Memory B cell (primary cell): Measurements from ENCODE around the gene PDE4B.

Experiments used
- ATAC-seq: fragments of 150-1000 bp; cut with Tn5 transposase; 2 replicates; pipeline ENCODE4 v1.10.0; 2021; ENCODE audit warnings: low read depth, mild to moderate bottlenecking, moderate library complexity
- DNase-seq, 2 donors: peaks; one replicate each; pipeline ENCODE4 v3.0.0; 2022; ENCODE audit warnings: low spot score in 2 of 2
- H3K27ac Mint-ChIP-seq: one replicate; pipeline ENCODE4 v1.8.0; 2022; ENCODE audit warnings: mild to moderate bottlenecking, moderate library complexity, mixed read lengths
- H3K27me3 Mint-ChIP-seq: one replicate; pipeline ENCODE4 v1.8.0; 2022; ENCODE audit warnings: mixed read lengths
- H3K36me3 Mint-ChIP-seq: one replicate; pipeline ENCODE4 v1.8.0; 2022; ENCODE audit warnings: mild to moderate bottlenecking, mixed read lengths
- H3K4me1 Mint-ChIP-seq: one replicate; pipeline ENCODE4 v1.8.0; 2022; ENCODE audit warnings: mixed read lengths
- H3K4me3 Mint-ChIP-seq: one replicate; pipeline ENCODE4 v1.8.0; 2022; ENCODE audit warnings: mild to moderate bottlenecking, moderate library complexity, mixed read lengths
- H3K9me3 Mint-ChIP-seq: one replicate; pipeline ENCODE4 v1.8.0; 2022; ENCODE audit warnings: mixed read lengths

Gene PDE4B

DNA sequence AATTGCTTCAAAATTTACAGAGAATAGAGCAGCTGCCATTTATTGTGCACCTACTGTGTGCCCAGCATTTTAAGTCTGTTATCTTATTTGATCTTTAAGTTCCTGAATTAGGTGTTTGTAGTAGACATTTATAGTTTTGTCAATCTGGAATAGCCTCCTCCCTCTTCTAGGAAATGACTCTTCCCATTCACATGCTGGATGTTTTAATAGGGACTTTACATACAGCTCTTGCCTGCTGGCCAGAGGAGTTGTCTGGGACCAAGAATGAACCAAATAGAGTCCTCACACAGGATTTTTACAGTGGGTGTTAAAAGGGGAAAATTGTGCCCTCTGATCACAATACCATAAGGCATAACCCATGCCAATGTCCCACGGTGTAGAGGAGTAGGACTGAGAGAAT is 367.1 kb downstream of the PDE4B start:
- no peak for ATAC-seq
- Mint-ChIP-seq H3K36me3 (no peaks in the 10 kb centered on the region), H3K27me3 (peaks cover 7% of the 10 kb centered on the region), H3K4me1 (no peaks in the 10 kb centered on the region), H3K4me3 (no peak overlapping the region), H3K9me3 (peaks cover 2% of the 10 kb centered on the region), H3K27ac (no peak overlapping the region)
- DNase-seq = no peak

DNA sequence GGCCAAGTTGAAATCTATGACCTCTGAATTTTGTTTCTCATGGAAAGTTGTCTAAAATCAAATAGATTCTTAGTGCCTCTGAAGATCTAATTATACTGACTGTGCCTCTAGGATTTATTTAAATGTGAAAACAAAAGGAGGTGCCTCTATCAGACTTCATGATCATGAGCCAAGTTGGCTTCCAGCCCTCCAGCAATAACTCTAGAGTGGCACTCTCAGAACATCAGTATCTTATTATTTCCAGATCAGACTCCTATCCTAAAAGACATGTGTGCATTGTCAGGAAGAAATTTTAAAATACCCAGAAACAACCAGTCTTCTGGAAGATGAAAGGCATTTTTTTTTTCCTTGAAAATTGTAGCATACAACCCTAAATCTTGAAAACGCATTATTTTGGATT is 368.0 kb downstream of the PDE4B start:
- H3K4me1 Mint-ChIP-seq = no peaks in the 10 kb centered on the region
- H3K27me3 Mint-ChIP-seq = peaks cover 7% of the 10 kb centered on the region
- ATAC-seq (no peak), DNase-seq (no peak)
- peaks cover 2% of the 10 kb centered on the region for H3K9me3 Mint-ChIP-seq
- H3K36me3 Mint-ChIP-seq = no peaks in the 10 kb centered on the region
- H3K4me3 Mint-ChIP-seq = no peak overlapping the region
- H3K27ac Mint-ChIP-seq = no peak overlapping the region

DNA sequence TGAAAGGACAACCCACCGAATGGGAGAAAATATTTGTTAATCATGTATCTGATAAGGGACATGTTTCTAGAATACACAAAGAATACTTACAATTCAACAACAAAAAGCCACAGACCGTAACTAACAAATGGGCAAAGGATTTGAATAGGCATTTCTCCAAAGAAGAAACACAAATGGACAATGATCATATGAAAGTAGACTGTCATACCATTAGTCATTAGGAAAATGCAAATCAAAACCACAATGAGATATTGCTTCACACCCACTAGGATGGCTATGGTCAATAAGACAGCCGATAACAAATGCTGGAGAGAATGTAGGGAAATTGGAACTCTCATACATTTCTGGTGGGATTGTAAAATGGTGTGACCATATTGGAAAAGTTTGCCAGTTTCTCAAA is 374.1 kb downstream of the PDE4B start:
- no peak overlapping the region for H3K27ac Mint-ChIP-seq
- peaks cover 10% of the 10 kb centered on the region for H3K27me3 Mint-ChIP-seq
- H3K9me3 Mint-ChIP-seq = no peaks in the 10 kb centered on the region
- no peak for ATAC-seq
- H3K4me1 Mint-ChIP-seq = peaks cover 3% of the 10 kb centered on the region
- no peaks in the 10 kb centered on the region for H3K36me3 Mint-ChIP-seq
- no peak overlapping the region for H3K4me3 Mint-ChIP-seq
- no peak for DNase-seq

DNA sequence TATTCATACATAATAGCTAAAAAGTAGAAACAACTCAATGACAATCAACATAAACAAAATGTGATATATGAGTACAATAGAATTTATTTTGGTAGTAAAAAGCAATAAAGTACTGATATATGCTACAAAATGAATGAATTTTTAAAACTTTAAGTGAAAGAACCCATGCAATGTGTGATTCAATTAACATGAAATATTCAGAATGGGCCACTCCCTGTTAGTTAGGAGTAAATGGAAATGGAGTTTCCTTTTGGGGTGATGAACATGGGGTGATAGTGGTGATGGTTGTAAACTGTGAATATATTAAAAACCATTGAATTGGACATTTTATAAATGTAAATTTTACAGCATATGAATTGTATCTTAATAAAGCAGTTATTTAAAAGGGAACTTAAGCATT is 374.6 kb downstream of the PDE4B start:
- Mint-ChIP-seq H3K27ac (no peak overlapping the region), H3K4me1 (peaks cover 3% of the 10 kb centered on the region), H3K27me3 (peaks cover 10% of the 10 kb centered on the region), H3K4me3 (no peak overlapping the region), H3K36me3 (no peaks in the 10 kb centered on the region), H3K9me3 (no peaks in the 10 kb centered on the region)
- DNase-seq (no peak), ATAC-seq (no peak)

DNA sequence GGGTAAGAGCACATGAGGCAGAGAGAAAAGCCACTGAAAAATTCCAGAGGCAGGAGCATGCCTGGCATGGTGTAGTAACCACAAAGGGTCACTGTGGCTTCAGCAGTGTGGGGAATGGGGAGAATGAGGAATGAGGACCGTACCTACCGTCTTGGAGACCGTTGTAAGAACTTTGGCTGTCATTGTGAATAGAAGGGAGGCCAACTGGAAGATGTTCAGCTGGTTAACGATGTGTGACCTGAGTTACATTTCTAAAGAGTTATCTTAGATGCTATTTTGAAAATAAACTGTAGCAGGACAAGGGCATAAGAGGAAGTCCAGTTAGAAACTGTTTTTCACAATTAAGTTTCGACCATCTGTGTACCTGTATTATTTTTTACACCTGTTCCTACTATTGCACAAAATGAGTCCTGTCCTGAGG is 375.8 kb downstream of the PDE4B start:
- peaks cover 6% of the 10 kb centered on the region for H3K27me3 Mint-ChIP-seq
- peaks cover 3% of the 10 kb centered on the region for H3K4me1 Mint-ChIP-seq
- no peak for DNase-seq
- no peak overlapping the region for H3K27ac Mint-ChIP-seq
- no peak overlapping the region for H3K4me3 Mint-ChIP-seq
- no peaks in the 10 kb centered on the region for H3K36me3 Mint-ChIP-seq
- no peaks in the 10 kb centered on the region for H3K9me3 Mint-ChIP-seq
- no peak for ATAC-seq

DNA sequence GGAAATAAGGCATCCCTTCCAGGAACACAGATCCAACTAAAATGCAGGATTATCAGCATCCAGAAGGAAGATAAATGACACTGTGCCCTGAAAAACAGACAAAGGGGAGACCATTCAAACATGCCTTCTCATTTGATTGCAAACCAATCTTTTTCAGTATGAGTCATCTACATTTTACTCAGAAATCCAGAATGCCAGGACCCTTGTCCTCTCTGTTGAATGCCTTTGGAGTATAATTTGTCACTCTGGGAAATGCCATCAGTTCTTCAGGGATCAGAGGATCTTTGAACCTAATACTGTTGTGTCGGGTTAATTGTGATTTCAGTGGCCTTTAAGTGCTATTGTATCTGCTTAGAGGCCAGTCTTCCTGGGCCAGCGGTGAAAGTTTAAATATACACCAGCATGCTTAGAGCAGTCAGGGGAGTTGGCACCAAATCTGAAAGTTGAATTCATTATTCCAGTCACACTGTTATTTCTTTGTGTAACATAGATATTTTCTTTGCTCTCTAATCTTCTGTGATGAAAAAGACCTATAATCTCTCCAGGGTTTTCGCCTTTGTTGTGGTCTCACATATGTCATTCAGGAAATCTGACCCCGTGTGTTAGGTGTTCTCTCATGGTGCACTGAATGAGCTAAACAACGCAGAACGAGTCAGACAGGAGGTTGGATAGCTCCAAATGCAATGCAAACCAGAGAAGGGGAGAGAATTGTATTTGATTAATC is 376.4 kb downstream of the PDE4B start:
- ATAC-seq = no peak
- DNase-seq = no peak

DNA sequence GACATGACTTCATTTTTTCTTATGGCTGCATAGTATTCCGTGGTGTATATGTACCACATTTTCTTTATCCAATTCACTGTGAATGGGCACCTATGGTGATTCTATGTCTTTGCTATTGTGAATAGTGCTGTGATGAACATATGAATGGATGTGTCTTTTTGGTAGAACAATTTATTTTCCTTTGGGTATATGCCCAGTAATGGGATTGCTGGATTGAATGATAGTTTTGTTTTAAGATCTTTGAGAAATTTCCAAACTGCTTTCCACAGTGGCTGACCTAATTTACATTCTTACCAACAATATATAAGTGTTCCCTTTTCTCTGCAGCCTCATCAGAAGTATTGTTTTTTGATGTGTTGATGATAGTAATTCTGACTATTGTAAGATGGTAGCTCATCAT is 379.6 kb downstream of the PDE4B start:
- Mint-ChIP-seq H3K4me3 (no peak overlapping the region), H3K4me1 (peaks cover 3% of the 10 kb centered on the region), H3K27me3 (peaks cover 7% of the 10 kb centered on the region), H3K9me3 (no peaks in the 10 kb centered on the region), H3K36me3 (no peaks in the 10 kb centered on the region), H3K27ac (no peak overlapping the region)
- DNase-seq (no peak), ATAC-seq (no peak)

More for the DNA sequence above, 376.4 kb downstream of the PDE4B start:
- no peak overlapping the region for H3K4me3 Mint-ChIP-seq
- peaks cover 3% of the 10 kb centered on the region for H3K4me1 Mint-ChIP-seq
- peaks cover 3% of the 10 kb centered on the region for H3K27me3 Mint-ChIP-seq
- H3K9me3 Mint-ChIP-seq = no peaks in the 10 kb centered on the region
- H3K27ac Mint-ChIP-seq = no peak overlapping the region
- H3K36me3 Mint-ChIP-seq = no peaks in the 10 kb centered on the region

DNA sequence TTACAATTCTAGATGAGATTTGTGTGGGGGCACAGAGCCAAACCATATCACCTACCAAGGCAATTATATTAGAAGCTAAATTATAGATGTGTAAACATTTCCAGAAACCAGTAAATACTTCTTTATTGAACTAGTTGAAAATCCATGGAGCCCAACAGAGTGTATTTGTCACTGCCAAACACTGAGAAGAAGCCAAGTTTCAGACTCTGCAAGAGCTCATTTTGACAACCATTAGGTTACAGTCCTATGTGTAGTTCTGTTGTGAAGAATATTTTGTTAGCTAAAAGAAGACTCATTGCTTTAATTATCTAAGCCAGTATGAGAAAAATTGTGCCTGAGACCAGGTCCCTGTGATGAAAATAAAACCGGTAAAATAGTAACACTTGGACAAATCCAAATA is 382.4 kb downstream of the PDE4B start:
- H3K4me3 Mint-ChIP-seq = no peak overlapping the region
- ATAC-seq = no peak

DNA sequence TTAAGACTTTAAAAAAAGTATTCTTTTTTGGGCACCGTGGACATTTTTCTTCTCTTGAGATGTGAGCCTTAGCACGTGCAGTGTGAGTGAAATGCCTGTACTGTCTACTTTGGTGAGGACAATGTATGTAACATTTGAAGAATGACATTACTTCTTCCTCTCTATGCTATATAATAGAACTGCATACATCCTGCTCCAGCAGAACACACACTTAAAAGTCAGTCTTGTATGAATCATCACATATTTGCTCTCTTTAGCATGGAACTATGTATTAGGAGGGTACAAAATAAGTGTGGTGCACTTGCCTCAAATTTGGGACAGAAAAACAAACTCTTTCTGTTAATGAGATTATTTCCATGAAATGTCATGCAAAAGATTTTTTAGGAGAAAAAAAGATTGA is 382.9 kb downstream of the PDE4B start:
- no peak for ATAC-seq
- DNase-seq = no peak
- no peak overlapping the region for H3K27ac Mint-ChIP-seq

More for the DNA sequence above, 382.4 kb downstream of the PDE4B start:
- no peaks in the 10 kb centered on the region for H3K9me3 Mint-ChIP-seq
- H3K27me3 Mint-ChIP-seq = peaks cover 9% of the 10 kb centered on the region
- H3K36me3 Mint-ChIP-seq = no peaks in the 10 kb centered on the region
- no peak for DNase-seq
- H3K27ac Mint-ChIP-seq = no peak overlapping the region
- no peaks in the 10 kb centered on the region for H3K4me1 Mint-ChIP-seq

DNA sequence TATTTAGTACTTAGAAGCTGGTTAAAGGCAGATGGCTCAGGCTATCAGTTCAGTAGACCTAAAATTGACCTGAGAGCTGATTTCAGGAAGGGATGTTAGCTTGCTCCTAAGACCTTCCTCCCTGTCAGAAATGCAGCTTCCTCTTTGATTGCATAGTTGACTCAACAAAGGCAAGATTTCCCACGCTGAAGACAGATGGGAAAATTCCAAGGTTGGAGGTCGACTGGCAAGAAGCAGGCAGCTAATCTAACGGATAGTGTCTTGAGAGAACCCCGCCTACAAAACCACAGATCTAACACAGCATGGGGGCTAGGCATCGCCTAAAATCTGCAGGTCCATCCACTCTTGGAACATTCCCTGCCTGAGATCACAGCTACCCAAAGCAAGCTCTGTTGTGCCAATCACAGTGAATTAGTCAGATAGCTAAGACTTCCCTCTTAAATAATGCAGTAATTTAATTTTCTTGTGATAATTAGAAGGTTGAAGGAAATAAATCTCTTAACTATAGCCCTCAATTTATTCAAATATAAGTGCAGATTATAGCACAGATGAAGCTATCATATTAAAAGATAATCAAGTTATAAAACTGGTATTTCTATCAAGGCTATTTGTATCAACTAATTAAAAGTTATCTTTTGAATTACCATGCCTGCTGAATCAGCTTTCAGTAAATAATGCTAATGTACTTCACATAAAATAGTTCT is 383.5 kb downstream of the PDE4B start:
- no peak overlapping the region for H3K27ac Mint-ChIP-seq
- H3K4me1 Mint-ChIP-seq = no peaks in the 10 kb centered on the region
- H3K4me3 Mint-ChIP-seq = no peak overlapping the region
- H3K27me3 Mint-ChIP-seq = peaks cover 9% of the 10 kb centered on the region
- ATAC-seq (no peak), DNase-seq (no peak)
- H3K9me3 Mint-ChIP-seq = no peaks in the 10 kb centered on the region
- H3K36me3 Mint-ChIP-seq = no peaks in the 10 kb centered on the region

More for the DNA sequence above, 382.9 kb downstream of the PDE4B start:
- H3K36me3 Mint-ChIP-seq = no peaks in the 10 kb centered on the region
- no peak overlapping the region for H3K4me3 Mint-ChIP-seq
- no peaks in the 10 kb centered on the region for H3K9me3 Mint-ChIP-seq
- peaks cover 9% of the 10 kb centered on the region for H3K27me3 Mint-ChIP-seq
- H3K4me1 Mint-ChIP-seq = no peaks in the 10 kb centered on the region

DNA sequence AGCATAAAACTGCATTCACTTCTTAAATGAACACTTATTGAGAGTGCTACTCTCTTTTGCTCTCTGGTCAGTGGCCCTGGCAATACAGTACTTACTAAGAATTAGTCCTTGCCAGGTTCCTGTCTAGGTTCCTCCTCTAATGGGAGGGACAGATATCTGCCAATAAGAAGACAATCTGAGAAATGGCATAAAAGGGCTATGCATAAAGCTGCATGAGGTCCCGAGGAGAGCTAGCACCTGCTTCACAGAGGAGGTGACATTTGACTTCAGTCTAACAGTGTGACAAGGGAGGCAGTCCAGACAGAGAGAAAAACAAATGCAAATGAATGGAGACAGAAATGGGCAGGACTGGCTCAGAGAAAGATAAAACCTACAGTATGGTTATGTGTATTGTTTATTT is 384.1 kb downstream of the PDE4B start:
- no peak for DNase-seq
- Mint-ChIP-seq H3K27ac (no peak overlapping the region), H3K9me3 (no peaks in the 10 kb centered on the region), H3K4me1 (no peaks in the 10 kb centered on the region), H3K4me3 (no peak overlapping the region), H3K27me3 (peaks cover 9% of the 10 kb centered on the region), H3K36me3 (no peaks in the 10 kb centered on the region)
- ATAC-seq = no peak

DNA sequence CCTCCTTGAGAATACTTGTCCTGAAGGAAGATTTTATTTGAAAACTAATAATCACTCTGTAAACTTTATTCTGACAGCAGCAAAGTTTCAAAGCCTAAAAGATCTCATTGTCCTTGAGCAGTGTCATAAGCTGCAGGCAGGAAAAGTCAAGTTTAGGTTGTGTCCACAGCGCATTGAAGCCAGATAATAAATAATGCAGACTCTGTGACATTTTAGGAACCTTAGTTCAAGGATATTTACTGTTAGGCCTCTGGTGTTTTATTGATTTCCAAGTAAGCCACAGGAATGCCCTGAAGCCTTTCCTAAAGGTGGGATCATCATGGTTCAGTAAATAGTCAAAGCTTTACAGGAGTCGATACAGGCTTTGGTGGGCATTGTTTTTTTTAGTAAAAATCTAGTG is 384.8 kb downstream of the PDE4B start:
- Mint-ChIP-seq H3K4me1 (no peaks in the 10 kb centered on the region), H3K27me3 (peaks cover 9% of the 10 kb centered on the region), H3K4me3 (no peak overlapping the region), H3K36me3 (no peaks in the 10 kb centered on the region), H3K27ac (no peak overlapping the region), H3K9me3 (no peaks in the 10 kb centered on the region)
- DNase-seq = no peak
- ATAC-seq = no peak

DNA sequence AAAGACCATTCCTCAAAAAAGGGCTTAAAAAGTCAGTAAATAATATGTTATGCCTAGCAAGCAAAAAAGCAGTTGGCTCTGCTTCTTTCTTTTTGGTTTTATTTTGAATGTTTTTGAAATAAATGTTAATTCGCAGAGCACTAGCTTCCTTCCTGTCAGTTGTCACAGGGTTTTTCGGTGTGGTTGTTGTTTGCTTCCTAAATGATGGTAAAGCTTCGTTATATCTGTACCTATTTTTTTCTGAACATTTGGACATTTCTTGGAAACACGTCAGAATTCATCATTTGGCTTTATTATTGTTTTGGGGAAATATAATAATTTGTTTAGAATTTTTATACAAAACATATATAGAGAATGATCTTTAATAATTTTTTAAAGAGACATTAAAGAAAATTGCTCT is 389.3 kb downstream of the PDE4B start:
- DNase-seq (no peak), ATAC-seq (no peak)
- Mint-ChIP-seq H3K9me3 (no peaks in the 10 kb centered on the region), H3K36me3 (no peaks in the 10 kb centered on the region), H3K27ac (no peak overlapping the region), H3K27me3 (peaks cover 6% of the 10 kb centered on the region), H3K4me3 (no peak overlapping the region), H3K4me1 (no peaks in the 10 kb centered on the region)

DNA sequence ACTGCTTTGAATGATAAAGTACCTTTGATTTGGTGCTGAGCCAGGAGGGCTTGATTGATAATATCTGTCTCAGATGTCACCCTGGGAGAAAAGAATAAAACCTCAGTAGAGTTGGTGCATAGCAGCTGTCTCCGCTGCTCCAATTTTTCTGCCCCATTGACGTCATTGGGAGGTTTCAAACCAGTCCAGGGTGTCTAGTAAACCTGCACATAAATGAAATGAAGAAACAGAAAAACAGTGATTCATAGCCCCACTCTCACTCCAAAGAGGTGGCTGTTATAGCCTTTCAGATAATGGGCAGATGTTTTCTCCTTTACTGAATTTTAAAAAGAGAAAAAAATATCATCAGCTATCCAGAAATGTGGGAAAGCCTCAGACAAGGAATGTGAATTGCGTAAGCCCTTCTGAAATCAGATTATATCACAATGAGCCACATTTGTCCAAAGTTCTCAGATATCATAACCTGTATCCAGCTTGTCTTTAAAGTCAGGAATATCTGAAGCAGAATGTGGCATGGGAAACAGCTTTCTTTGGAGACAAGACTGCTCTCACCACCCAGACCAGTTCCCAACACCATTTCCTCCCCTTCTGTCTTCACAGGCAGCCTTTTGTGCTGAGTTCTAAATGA is 390.0 kb downstream of the PDE4B start:
- H3K27ac Mint-ChIP-seq = no peak overlapping the region
- peaks cover 6% of the 10 kb centered on the region for H3K27me3 Mint-ChIP-seq
- H3K36me3 Mint-ChIP-seq = no peaks in the 10 kb centered on the region
- no peaks in the 10 kb centered on the region for H3K9me3 Mint-ChIP-seq
- ATAC-seq (no peak), DNase-seq (no peak)
- H3K4me3 Mint-ChIP-seq = no peak overlapping the region
- H3K4me1 Mint-ChIP-seq = no peaks in the 10 kb centered on the region
